Measurements from ENCODE around the gene PGAM5. TPM values are rescaled to one million over a fixed set of nuclear protein-coding genes. Genes with fewer than 3 reads are reported as not detected.

Gene PGAM5
- total and polyA plus RNA-seq, 2 of the 4 experiments (the other 2 are of a cell fraction): 25.2 to 37.8 TPM

DNA sequence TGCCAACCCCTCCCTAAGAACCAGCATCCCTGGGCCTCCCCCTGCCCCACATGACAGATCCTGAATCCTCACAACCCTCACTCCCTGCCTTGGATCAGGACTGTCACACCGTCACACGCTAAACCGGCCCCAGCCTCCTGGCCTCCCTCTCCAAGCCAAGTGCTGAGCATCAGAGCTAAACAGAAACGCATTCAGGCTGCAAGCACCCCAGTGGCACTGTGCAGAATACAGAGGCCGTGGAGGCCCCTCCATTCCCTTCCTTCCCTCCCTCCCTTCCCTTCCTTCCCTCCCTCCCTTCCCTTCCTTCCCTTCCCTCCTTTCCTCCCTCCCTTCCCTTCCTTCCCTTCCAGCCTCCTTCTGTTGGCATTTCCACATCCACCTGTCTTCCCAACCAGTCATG is 36.1 kb upstream of the PGAM5 start:
- DNase-seq (no peak), ATAC-seq (ENCODE audit: low read depth) (no peak)
- Histone ChIP-seq H3K4me2 (ENCODE audit: low read depth, low read length) (no peak overlapping the region), H3K18ac (ENCODE audit: low read depth, low read length) (no peak overlapping the region), H3K4me3 (ENCODE audit: insufficient read depth, low read depth, low read length) (no peak overlapping the region), H4K91ac (ENCODE audit: insufficient read depth, low read depth, low read length) (no peak overlapping the region), H3K79me1 (ENCODE audit: low read depth in 1 of 2, low read length in 2 of 2) (peaks cover 4% of the 10 kb centered on the region in 2 experiments; a peak in 2 of 4 replicates), H2AK5ac (ENCODE audit: low read depth, low read length) (no peak overlapping the region), H2AK9ac (replicated peaks; ENCODE audit: low read depth, low read length, poor library complexity) (no peak overlapping the region), H3K27ac (ENCODE audit: insufficient read depth, low read length) (no peak overlapping the region), H3K36me3 (ENCODE audit: control insufficient read depth, insufficient read depth, low read length) (peaks cover 39% of the 10 kb centered on the region), H2BK20ac (ENCODE audit: low read depth, low read length) (no peak overlapping the region), H3K56ac (ENCODE audit: extremely low read depth, insufficient read depth, low read length) (no peak overlapping the region), H3K9me3 (ENCODE audit: control insufficient read depth, insufficient read depth, low read length) (no peaks in the 10 kb centered on the region), H2BK5ac (ENCODE audit: low read depth, low read length, poor library complexity, severe bottlenecking) (no peak overlapping the region), H4K5ac (ENCODE audit: low read depth, low read length) (no peak overlapping the region), H2BK120ac (ENCODE audit: low read depth, low read length) (no peak overlapping the region), H4K8ac (ENCODE audit: low read depth in 2 of 2, low read length in 2 of 2) (no peak overlapping the region), H4K20me1 (ENCODE audit: insufficient read depth, low read length) (no peaks in the 10 kb centered on the region), H3K9ac (ENCODE audit: low read depth, low read length) (no peak overlapping the region), H2AFZ (replicated peaks; ENCODE audit: low read length, poor library complexity) (no peak overlapping the region), H3K14ac (replicated peaks; ENCODE audit: low read depth, low read length) (no peak overlapping the region), H2BK15ac (ENCODE audit: low read depth, low read length) (no peak overlapping the region), H3K4ac (ENCODE audit: low read depth, low read length) (no peak overlapping the region), H3K23ac (ENCODE audit: low read depth, low read length) (no peak overlapping the region), H3K4me1 (ENCODE audit: control insufficient read depth, insufficient read depth, low read length) (no peaks in the 10 kb centered on the region), H3K27me3 (ENCODE audit: control insufficient read depth, insufficient read depth, low read length) (no peaks in the 10 kb centered on the region), H3K9me1 (ENCODE audit: insufficient read depth, low read length) (peaks cover 6% of the 10 kb centered on the region; the same call in 1 of the 2 replicates)
- dilution Hi-C loops (cut with HindIII; ENCODE audit: low sequenced_read_pairs, unreplicated experiment) (no loop called here), in situ Hi-C loops (cut with MboI; ENCODE audit: low sequenced_read_pairs) (no loop called here), intact Hi-C loops (cut with micrococcal nuclease) (no loop called here)
- WGBS, 2 experiments (ENCODE audit: extremely low coverage in 2 of 2, insufficient read length in 1 of 2): 100% methylated on average over 3 of the region's 5 CpGs; no CpG with 5 or more reads in 1 of the 2 experiments
- CTCF ChIA-PET: no interaction called here
- POLR2A ChIA-PET (ENCODE audit: unreplicated experiment): no interaction called here
- no TSS peak for BruUV-seq (replicated peaks)
- TF ChIP-seq, protein P1, sequence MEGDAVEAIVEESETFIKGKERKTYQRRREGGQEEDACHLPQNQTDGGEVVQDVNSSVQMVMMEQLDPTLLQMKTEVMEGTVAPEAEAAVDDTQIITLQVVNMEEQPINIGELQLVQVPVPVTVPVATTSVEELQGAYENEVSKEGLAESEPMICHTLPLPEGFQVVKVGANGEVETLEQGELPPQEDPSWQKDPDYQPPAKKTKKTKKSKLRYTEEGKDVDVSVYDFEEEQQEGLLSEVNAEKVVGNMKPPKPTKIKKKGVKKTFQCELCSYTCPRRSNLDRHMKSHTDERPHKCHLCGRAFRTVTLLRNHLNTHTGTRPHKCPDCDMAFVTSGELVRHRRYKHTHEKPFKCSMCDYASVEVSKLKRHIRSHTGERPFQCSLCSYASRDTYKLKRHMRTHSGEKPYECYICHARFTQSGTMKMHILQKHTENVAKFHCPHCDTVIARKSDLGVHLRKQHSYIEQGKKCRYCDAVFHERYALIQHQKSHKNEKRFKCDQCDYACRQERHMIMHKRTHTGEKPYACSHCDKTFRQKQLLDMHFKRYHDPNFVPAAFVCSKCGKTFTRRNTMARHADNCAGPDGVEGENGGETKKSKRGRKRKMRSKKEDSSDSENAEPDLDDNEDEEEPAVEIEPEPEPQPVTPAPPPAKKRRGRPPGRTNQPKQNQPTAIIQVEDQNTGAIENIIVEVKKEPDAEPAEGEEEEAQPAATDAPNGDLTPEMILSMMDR (conservative IDR thresholded peaks at IDR 0.05; ENCODE audit: low read depth, low read length): no peak
- no peak for TF ChIP-seq MXI1 (IDR thresholded peaks at IDR 0.05; ENCODE audit: borderline replicate concordance, low read depth, low read length)
- no peak for TF ChIP-seq MAZ (IDR thresholded peaks at IDR 0.05; ENCODE audit: borderline replicate concordance, low read depth, low read length)
- TF ChIP-seq BHLHE40 (IDR thresholded peaks at IDR 0.05; ENCODE audit: low read depth, low read length): no peak
- no peak for TF ChIP-seq RCOR1 (IDR thresholded peaks at IDR 0.05; ENCODE audit: insufficient replicate concordance, low read length)
- TF ChIP-seq, protein P2, sequence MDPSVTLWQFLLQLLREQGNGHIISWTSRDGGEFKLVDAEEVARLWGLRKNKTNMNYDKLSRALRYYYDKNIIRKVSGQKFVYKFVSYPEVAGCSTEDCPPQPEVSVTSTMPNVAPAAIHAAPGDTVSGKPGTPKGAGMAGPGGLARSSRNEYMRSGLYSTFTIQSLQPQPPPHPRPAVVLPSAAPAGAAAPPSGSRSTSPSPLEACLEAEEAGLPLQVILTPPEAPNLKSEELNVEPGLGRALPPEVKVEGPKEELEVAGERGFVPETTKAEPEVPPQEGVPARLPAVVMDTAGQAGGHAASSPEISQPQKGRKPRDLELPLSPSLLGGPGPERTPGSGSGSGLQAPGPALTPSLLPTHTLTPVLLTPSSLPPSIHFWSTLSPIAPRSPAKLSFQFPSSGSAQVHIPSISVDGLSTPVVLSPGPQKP (IDR thresholded peaks at IDR 0.05; ENCODE audit: borderline replicate concordance, low read depth, low read length): no peak
- TF ChIP-seq RAD21 (IDR thresholded peaks at IDR 0.05; ENCODE audit: low read length): no peak
